ENCODE results near the gene CINP. TPM values are rescaled to one million over a fixed set of nuclear protein-coding genes. Genes with fewer than 3 reads are reported as not detected.
"Not testable (repeated sequence)": the region's sequence is repeated elsewhere in the genome, so short reads cannot be mapped to it uniquely, and the experiment has no call there.

CINP gene
- polyA plus RNA-seq, 6 donors from 2014 or later = 28.6 to 42.4 (median 34.9) TPM

DNA sequence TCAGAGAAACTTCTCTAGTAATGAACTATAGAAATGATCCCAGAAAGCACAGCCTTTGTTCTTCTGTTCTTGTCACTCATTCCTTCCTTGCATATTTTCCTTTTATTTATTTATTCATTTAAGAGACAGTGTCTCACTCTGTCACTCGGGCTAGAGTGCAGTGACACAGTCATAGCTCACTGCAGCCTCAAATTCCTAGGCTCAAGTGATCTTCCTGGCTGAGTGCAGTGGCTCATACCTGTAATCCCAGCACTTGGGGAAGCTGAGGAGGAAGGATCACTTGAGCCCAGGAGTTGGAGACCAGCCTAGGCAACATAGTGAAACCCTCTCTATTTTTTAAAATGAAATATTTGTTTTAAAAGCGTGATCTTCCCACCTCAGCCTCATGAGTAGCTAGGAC, 11.6 kb upstream of the CINP start:
- Mint-ChIP-seq H3K4me1 (peaks cover 7 to 12% (median 9%) of the 10 kb centered on the region in 3 donors), H3K27me3 (no peaks in the 10 kb centered on the region), H3K4me3 (no peak overlapping the region), H3K9me3 (no peaks in the 10 kb centered on the region), H3K36me3 (no peaks in the 10 kb centered on the region), H3K27ac (no peak overlapping the region)
- DNase-seq (no peak), ATAC-seq (ENCODE audit: low read depth in 2 of 2) (no peak)

DNA sequence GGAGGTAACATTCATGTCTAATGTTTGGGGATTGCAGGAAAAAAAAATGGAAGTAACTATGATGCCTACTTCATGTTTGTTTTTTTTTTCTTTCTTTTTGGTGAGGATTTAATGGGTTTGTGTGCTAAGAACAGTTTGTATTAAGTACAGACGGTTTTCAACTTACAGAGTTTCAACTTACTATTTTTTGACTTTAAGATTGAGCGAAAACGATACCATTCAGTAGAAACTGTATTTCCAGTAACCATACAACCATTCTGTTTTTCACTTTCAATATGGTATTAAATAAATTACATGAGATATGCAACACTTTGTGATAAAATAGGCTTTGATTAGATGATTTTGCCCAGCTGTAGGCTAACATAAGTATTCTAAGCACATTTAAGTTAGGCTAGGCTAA, 10.4 kb upstream of the CINP start:
- Mint-ChIP-seq H3K4me1 (peaks cover 10 to 17% (median 13%) of the 10 kb centered on the region in 3 donors), H3K27me3 (no peaks in the 10 kb centered on the region), H3K27ac (no peak overlapping the region), H3K36me3 (no peaks in the 10 kb centered on the region), H3K4me3 (no peak overlapping the region), H3K9me3 (no peaks in the 10 kb centered on the region)
- DNase-seq (no peak), ATAC-seq (ENCODE audit: low read depth in 2 of 2) (no peak)

DNA sequence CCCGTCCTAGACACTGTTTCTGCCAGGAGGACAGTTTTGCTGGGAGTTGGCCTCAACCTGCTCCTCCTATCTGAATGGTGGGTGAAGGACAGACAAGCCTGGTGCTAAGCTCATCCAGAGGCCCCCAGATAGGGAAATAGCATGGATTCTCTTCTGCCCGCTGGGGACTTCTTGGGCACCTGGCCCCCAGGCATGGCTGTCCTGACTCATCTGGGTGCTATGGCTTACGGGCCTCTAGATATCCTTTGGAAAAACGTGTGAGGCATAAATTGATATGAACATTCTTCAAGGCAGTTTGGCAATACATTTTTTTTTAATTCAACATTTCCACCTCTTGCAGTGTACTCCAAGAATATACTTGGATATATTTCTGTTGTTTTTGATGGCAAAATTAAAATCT, 8.7 kb upstream of the CINP start:
- Mint-ChIP-seq H3K4me3 (no peak overlapping the region), H3K36me3 (no peaks in the 10 kb centered on the region), H3K9me3 (no peaks in the 10 kb centered on the region), H3K27me3 (no peaks in the 10 kb centered on the region), H3K4me1 (peaks cover 16 to 17% (median 17%) of the 10 kb centered on the region in 3 donors), H3K27ac (no peak overlapping the region)
- ATAC-seq (ENCODE audit: low read depth in 2 of 2) (no peak), DNase-seq (no peak)

DNA sequence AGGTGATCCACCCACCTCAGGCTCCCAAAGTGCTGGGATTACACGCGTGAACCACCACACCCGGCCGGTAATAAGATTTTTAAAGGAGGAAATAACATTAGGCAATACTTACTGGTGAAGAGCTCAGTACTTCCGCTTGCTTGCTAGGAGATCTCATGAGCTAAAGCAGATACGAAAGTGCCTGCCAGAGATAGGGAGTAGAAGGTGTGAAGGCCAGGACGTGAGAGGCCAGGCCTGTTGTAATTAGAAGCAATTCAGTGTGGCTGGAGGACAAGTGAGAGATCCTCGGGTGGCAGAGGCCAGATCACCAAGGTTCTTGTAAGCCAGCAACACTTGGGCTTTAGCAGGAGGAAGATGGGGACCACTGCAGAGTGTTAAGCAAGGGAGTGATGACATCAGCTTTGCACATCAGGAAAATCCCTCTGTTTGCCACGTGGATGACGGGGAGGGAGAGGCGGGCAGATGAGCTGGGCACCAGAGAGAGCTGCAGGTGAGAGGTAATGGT, 7.7 kb upstream of the CINP start:
- DNase-seq = no peak
- no peak overlapping the region for H3K4me3 Mint-ChIP-seq
- no peaks in the 10 kb centered on the region for H3K27me3 Mint-ChIP-seq
- H3K4me1 Mint-ChIP-seq = peaks cover 10 to 17% (median 16%) of the 10 kb centered on the region in 3 donors
- peak overlapping the region in 4 of 6 donors; percentile 14 to 80 (median 43) for H3K27ac Mint-ChIP-seq
- H3K9me3 Mint-ChIP-seq = no peaks in the 10 kb centered on the region
- no peaks in the 10 kb centered on the region for H3K36me3 Mint-ChIP-seq
- no peak for ATAC-seq (ENCODE audit: low read depth in 2 of 2)

DNA sequence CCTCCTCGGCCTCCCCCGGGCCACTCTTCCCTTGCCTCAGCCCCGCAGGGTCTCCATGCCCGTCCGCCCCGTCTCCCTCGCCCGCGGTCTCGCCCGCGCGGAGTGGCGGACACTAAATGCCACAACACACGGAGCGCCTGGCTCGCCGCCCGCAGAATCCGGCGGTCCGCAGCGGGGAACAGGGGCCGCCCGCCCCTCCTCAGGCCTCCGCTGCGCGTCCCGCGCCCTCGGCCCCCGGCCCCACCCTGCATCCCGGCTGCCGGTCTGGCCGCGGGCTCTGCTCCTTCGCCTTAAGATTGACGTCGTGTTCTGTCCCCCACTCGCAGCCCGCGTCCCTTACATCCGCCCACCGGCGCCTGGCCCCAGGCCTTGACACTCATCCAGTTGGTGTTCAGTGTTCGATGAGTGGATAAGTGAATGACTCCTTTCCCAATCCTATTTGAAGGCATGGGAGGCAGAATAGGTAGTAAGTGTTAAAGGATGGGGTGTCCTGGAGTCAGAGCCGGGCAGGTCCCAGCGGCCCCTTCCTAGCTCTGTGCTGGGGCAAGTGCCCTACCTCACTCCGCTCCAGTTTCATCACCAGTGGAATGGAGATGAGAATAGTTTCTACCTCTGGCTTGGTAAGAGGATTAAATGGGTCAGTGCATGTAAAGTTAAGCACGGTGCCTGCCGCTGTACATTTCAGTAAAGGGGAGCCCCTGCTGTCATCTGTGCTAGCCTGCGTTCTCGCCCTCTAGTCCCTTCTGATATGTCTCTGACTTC, 673 bp upstream of the CINP start:
- Mint-ChIP-seq H3K9me3 (no peaks in the 10 kb centered on the region), H3K27ac (peak overlapping the region in 5 of 6 donors; percentile 90 to 97 (median 94)), H3K27me3 (no peaks in the 10 kb centered on the region), H3K36me3 (no peaks in the 10 kb centered on the region), H3K4me1 (peaks cover 26 to 33% (median 26%) of the 10 kb centered on the region in 3 donors), H3K4me3 (no peak overlapping the region)
- DNase-seq = no peak
- peak; percentile 27 to 29 for ATAC-seq (ENCODE audit: low read depth in 2 of 2)

DNA sequence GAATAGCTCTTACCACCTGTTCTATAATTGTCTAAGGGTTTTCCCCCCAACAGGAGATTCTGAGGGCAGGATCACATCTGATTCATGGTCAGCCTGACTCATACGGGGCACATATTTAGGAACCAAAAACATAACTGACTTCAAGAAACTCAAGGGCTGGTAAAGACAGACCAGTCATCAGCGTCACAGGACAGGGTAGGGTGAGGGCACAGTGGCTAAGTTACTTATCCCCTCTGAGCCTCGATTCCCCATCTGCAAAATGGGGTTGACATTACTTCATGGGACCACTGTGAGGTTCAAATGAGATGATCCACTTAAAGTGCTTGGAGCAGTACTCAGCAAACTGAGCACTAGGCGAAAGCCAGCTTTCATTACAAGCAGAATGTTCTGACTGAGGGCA, 606 bp downstream of the CINP start:
- Mint-ChIP-seq H3K9me3 (no peaks in the 10 kb centered on the region), H3K27ac (peak overlapping the region in 5 of 6 donors; percentile 57 to 98 (median 97)), H3K36me3 (no peaks in the 10 kb centered on the region), H3K4me1 (peaks cover 20 to 36% (median 25%) of the 10 kb centered on the region in 3 donors), H3K4me3 (peak overlapping the region in 6 of 8 donors; percentile 90 to 100 (median 96)), H3K27me3 (no peaks in the 10 kb centered on the region)
- DNase-seq = peak; percentile 8
- no peak for ATAC-seq (ENCODE audit: low read depth in 2 of 2)

DNA sequence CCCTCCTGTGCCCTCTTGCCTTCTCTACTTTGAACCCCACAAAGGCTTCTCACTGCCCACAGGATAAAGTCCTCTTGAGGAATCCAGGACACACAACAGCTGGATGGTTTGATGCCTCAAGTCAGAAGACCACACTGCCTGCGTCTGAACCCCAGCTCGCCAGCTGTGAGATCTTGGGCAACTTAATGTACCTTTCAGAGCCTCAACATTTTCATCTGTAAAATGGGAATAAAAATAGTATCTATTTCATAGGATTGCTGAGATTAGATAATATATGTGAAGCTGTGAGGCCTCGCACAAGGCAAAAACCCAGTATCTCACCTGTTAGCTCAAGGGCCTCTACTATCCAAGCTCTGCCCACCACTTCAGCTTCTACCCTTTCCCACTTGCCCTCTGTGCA, 2.3 kb downstream of the CINP start:
- H3K4me1 Mint-ChIP-seq = peaks cover 20 to 36% (median 25%) of the 10 kb centered on the region in 3 donors
- H3K4me3 Mint-ChIP-seq = peak overlapping the region in 1 of 8 donors; percentile 63
- no peaks in the 10 kb centered on the region for H3K9me3 Mint-ChIP-seq
- H3K27ac Mint-ChIP-seq = peak overlapping the region in 2 of 6 donors; percentile 15 to 71
- no peaks in the 10 kb centered on the region for H3K27me3 Mint-ChIP-seq
- DNase-seq (no peak), ATAC-seq (ENCODE audit: low read depth in 2 of 2) (no peak)
- no peaks in the 10 kb centered on the region for H3K36me3 Mint-ChIP-seq

DNA sequence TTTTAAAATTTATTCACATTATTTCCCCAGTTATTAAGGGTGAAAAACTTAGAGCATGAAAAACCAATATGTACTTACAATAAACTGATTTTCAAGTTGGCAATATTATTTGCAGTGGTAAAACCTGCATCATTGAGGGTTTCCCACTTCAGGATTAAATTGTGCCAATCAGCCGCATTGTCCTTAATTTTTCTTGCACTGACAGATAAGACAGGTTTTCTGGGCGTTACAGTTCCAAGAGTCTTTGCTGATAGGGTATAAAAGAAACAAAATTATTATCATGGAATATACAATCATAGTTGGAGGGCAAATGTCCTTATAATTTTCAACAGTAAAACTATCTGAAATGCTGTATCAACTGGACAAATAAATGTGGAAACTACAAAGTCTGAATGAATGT, 3.3 kb downstream of the CINP start:
- ATAC-seq (ENCODE audit: low read depth in 2 of 2) = no peak
- Mint-ChIP-seq H3K4me1 (peaks cover 20 to 36% (median 25%) of the 10 kb centered on the region in 3 donors), H3K9me3 (no peaks in the 10 kb centered on the region), H3K27ac (no peak overlapping the region), H3K36me3 (no peaks in the 10 kb centered on the region), H3K27me3 (no peaks in the 10 kb centered on the region), H3K4me3 (no peak overlapping the region)
- DNase-seq = no peak

DNA sequence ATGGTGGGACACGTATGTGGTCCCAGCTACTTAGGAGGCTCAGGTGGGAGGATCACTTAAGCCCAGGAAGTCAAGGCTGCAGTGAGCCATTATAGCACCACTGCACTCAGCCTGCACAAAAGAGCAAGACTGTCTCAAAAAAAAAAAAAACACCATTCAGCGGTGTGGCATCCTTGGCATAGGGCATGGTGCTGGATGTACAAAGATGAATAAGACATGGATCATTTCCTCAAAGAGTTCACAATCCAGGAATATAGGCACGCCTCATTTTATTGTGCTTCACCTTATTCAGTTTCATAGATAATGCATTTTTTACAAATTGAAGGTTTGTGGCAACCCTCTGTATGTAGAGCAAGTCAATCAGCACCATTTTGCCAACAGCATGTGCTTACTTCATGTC, 6.4 kb downstream of the CINP start:
- Mint-ChIP-seq H3K27me3 (no peaks in the 10 kb centered on the region), H3K9me3 (no peaks in the 10 kb centered on the region), H3K27ac (no peak overlapping the region), H3K4me1 (peaks cover 7 to 21% (median 19%) of the 10 kb centered on the region in 3 donors), H3K36me3 (no peaks in the 10 kb centered on the region), H3K4me3 (no peak overlapping the region)
- ATAC-seq (ENCODE audit: low read depth in 2 of 2) (no peak), DNase-seq (no peak)

DNA sequence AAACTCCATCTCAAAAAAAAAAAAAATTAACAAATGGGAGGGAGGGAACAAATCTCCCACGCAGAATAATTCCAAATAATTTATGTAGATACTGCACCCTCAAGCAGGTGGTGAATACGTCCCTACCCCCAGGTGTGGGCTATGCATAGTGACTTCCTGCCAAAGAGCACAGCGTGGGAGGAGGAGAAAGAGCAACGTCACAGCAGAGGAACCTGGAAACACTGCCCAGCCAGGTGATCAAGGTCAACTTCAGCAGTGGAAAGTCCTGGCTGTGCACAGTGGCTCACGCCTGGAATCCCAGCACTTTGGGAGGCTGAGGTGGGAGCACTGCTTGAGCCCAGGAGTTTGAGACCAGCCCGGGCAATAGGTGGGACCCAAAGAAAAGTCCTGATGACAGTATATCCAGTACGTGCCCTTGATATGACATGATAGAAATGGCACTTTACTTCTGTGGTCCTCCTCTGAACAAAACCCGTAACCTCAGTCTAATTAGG, 9.5 kb downstream of the CINP start:
- Mint-ChIP-seq H3K4me3 (no peak overlapping the region), H3K4me1 (peaks cover 0 to 6% (median 5%) of the 10 kb centered on the region in 3 donors), H3K9me3 (no peaks in the 10 kb centered on the region), H3K27me3 (no peaks in the 10 kb centered on the region), H3K36me3 (peaks cover 6 to 15% of the 10 kb centered on the region in 2 donors), H3K27ac (no peak overlapping the region)
- no peak for ATAC-seq (ENCODE audit: low read depth in 2 of 2)
- no peak for DNase-seq

DNA sequence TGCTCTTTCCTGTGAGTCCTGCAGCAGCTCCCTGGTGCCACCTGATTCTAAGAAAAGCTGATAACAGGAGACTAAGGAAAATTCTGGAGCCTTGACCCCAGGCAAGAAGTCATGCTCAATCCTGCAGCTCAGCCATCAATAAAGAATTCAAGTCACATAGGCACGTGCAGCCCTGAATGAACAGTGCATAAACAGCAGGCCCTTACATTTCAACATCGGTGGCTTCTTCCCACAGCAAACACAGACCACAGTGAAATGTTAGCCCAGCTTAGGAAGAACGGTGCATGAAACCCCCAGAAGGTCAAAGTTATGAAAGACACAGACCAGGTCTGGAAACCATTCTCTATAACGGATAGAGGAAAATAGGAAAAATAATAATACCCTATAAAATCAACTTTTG, 10.5 kb downstream of the CINP start:
- no peaks in the 10 kb centered on the region for H3K27me3 Mint-ChIP-seq
- H3K4me3 Mint-ChIP-seq = peak overlapping the region in 1 of 8 donors; percentile 22
- H3K27ac Mint-ChIP-seq = peak overlapping the region in 1 of 6 donors; percentile 80
- ATAC-seq (ENCODE audit: low read depth in 2 of 2) = no peak
- H3K4me1 Mint-ChIP-seq = peaks cover 0 to 5% (median 0%) of the 10 kb centered on the region in 3 donors
- H3K36me3 Mint-ChIP-seq = peaks cover 8 to 21% of the 10 kb centered on the region in 2 donors
- no peaks in the 10 kb centered on the region for H3K9me3 Mint-ChIP-seq
- no peak for DNase-seq

DNA sequence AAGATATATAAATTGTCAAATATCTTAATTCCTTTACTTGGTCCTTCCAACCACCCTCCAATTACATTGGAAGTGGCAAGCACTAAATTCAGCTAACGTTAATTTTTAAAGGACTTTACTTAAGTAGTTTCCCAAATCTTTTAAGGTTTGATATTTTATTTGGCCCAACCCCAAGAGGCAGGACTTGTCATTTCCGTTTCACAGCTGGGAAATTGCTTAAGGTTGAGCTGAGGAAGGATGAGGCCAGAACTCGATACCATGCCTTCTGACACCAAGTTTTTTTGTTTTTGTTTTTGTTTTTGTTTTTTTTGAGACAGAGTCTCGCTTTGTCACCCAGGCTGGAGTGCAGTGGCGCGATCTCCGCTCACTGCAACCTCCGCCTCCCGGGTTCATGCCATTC, 11.1 kb downstream of the CINP start:
- not testable (repeated sequence) for ATAC-seq (ENCODE audit: low read depth in 2 of 2); H3K9me3 Mint-ChIP-seq; H3K4me3 Mint-ChIP-seq; H3K27ac Mint-ChIP-seq; DNase-seq; H3K27me3 Mint-ChIP-seq; H3K4me1 Mint-ChIP-seq
- H3K36me3 Mint-ChIP-seq = peaks cover 8 to 21% of the 10 kb centered on the region in 2 donors

DNA sequence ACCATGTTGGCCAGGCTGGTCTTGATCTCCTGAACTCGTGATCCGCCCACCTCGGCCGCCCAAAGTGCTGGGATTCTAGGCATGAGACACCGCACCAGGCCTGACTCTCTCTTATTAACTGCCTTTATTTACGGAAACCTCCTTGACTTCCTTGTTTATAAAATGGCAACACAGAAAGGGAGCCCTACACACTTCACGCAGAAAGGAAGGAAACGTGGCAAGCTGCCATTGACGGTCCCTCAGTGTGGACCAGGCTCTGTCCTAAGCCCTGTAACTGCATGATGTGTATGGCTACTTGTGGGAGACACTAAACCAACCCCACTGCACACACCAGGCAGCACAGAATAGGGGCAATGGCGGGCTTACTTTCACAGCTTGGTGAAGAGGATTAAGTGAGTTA, 11.7 kb downstream of the CINP start:
- Mint-ChIP-seq H3K27me3 (no peaks in the 10 kb centered on the region), H3K36me3 (peaks cover 8 to 21% of the 10 kb centered on the region in 2 donors), H3K4me3 (no peak overlapping the region), H3K9me3 (no peaks in the 10 kb centered on the region), H3K27ac (no peak overlapping the region), H3K4me1 (peaks cover 0 to 5% (median 0%) of the 10 kb centered on the region in 3 donors)
- no peak for DNase-seq
- ATAC-seq (ENCODE audit: low read depth in 2 of 2) = no peak

DNA sequence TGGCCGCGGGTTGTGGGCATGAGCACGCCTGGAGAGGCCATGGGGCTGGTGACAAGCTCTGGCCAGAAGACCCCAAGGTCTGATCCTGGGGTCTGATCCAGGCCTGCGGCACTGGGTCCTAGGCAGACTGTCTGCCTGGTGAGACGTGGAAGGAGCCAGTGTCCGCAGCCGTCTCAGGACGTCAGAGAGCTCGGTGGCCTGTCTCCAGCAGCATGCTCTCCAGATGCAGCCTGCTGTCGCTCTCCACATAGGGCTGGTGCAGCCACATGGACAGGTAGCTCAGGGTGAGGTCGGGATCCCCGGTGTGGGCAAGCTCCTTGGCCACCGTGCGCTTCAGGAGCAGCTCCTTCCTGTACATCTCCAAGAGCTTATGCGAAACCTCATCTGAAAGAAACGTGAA, 14.3 kb downstream of the CINP start:
- Mint-ChIP-seq H3K4me3 (no peak overlapping the region), H3K4me1 (peaks cover 0 to 5% (median 0%) of the 10 kb centered on the region in 3 donors), H3K27me3 (no peaks in the 10 kb centered on the region), H3K36me3 (peaks cover 22 to 25% of the 10 kb centered on the region in 2 donors), H3K27ac (no peak overlapping the region), H3K9me3 (no peaks in the 10 kb centered on the region)
- DNase-seq (no peak), ATAC-seq (ENCODE audit: low read depth in 2 of 2) (no peak)

All from naive B cell (primary cell).